GM12865 (cell line): Measurements from ENCODE around the gene NENF.
A peak's percentile ranks its signal among the peaks of the same experiment; 100 is the strongest.

ENCODE experiments used
- DNase-seq: peaks from one replicate; pipeline ENCODE4 v3.0.0; 2010; ENCODE audit warnings: low read depth
- H3K4me3 ChIP-seq: 2 replicates; pipeline ENCODE4 v1.5.1; 2011; ENCODE audit warnings: mild to moderate bottlenecking, low read depth, low read length, control low read depth
- CTCF ChIP-seq: IDR thresholded peaks from 2 replicates; pipeline ENCODE4 v1.5.1; 2011; ENCODE audit warnings: low read length, control low read depth, low read depth, inconsistent platforms; ENCODE audit not compliant: insufficient read depth; ENCODE audit errors: missing control alignments

NENF gene

GRCh38 chr1:212432272-212432660 lies 454 bp upstream of the NENF start:
- no peak for DNase-seq
- peak overlapping the region; percentile 61 for H3K4me3 ChIP-seq
- no peak for TF ChIP-seq CTCF

- TF ChIP-seq CTCF: no peak
- DNase-seq: no peak
- peak overlapping the region; percentile 81 for H3K4me3 ChIP-seq
Observed at GRCh38 chr1:212433577-212434462, 1.1 kb downstream of the NENF start.

GRCh38 chr1:212434992-212435391 lies 2.3 kb downstream of the NENF start:
- H3K4me3 ChIP-seq: no peak overlapping the region
- TF ChIP-seq CTCF: no peak
- DNase-seq: no peak

- no peak for DNase-seq
- H3K4me3 ChIP-seq: no peak overlapping the region
- TF ChIP-seq CTCF: no peak
Observed at GRCh38 chr1:212437179-212437798, 4.6 kb downstream of the NENF start.

GRCh38 chr1:212438831-212439237 lies 6.1 kb downstream of the NENF start:
- TF ChIP-seq CTCF: no peak
- DNase-seq: no peak
- no peak overlapping the region for H3K4me3 ChIP-seq

GRCh38 chr1:212440419-212440818 lies 7.7 kb downstream of the NENF start:
- no peak for TF ChIP-seq CTCF
- DNase-seq: no peak
- H3K4me3 ChIP-seq: no peak overlapping the region
